PC-3 (cell line): ENCODE data around the gene MPHOSPH8.

Experiments
- EZH2 ChIP-seq: fragments of 300-600 bp; sonication (generic); IDR thresholded peaks from one replicate; pipeline ENCODE4 v1.6.1; 2017; ENCODE audit warnings: antibody characterized with exemption, mild to moderate bottlenecking, low read length; ENCODE audit not compliant: unreplicated experiment
- TF ChIP-seq, protein P1 (sequence below): fragments of 300-600 bp; sonication (generic); conservative IDR thresholded peaks from 2 replicates; pipeline ENCODE4 v1.5.1; 2017; ENCODE audit warnings: antibody characterized with exemption, low read depth, mild to moderate bottlenecking, low read length

DNA sequence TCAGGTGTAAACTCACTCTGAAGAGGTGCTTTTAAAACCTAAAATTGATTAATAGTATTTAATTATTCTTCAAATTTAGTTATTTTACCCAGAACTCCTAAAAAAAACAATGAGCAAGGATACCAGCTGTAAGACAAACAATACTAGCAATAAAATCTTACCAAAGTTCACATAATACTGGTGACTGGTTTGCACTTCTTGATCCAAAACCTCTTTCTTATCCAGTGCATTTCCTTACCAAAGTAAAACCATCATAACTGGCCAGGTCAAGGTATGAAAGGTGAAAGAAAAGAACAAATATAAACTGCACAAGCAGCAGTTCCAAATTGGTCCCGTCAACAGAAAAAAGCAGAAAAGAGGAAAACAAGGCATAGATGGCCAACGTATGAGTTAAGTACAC, 86.6 kb downstream of the MPHOSPH8 start:
- TF ChIP-seq, protein P1, sequence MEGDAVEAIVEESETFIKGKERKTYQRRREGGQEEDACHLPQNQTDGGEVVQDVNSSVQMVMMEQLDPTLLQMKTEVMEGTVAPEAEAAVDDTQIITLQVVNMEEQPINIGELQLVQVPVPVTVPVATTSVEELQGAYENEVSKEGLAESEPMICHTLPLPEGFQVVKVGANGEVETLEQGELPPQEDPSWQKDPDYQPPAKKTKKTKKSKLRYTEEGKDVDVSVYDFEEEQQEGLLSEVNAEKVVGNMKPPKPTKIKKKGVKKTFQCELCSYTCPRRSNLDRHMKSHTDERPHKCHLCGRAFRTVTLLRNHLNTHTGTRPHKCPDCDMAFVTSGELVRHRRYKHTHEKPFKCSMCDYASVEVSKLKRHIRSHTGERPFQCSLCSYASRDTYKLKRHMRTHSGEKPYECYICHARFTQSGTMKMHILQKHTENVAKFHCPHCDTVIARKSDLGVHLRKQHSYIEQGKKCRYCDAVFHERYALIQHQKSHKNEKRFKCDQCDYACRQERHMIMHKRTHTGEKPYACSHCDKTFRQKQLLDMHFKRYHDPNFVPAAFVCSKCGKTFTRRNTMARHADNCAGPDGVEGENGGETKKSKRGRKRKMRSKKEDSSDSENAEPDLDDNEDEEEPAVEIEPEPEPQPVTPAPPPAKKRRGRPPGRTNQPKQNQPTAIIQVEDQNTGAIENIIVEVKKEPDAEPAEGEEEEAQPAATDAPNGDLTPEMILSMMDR = no peak
- TF ChIP-seq EZH2 = no peak
